ENCODE results near the gene UNC45B.

The UNC45B gene

DNA sequence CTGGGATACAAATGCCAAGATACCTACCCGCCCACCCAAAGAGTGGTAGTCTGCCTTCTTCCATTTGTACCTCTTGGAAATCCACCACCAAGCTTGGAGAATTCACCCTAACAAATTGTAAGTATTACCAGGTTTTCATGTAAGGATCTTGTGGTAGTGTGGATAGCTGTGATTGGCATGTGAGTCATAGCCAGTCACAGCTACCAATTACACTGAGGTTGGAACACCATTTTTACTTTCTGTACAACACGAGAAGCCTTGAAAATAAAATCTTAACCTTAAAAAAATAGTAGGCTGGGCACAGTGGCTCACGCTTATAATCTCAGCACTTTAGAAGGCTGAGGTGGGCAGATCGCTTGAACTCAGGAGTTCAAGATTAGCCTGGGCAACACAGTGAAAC is 65.1 kb downstream of the UNC45B start:
- Histone ChIP-seq H3K4me3 (ENCODE audit: low read depth in 1 of 2, low read length in 2 of 2) (no peak overlapping the region), H3K9ac (ENCODE audit: low read depth in 1 of 2, low read length in 2 of 2) (no peak overlapping the region), H3K27me3 (ENCODE audit: control insufficient read depth in 1 of 2, insufficient read depth in 2 of 2, low read length in 2 of 2) (peaks cover 0 to 4% of the 10 kb centered on the region in 2 donors), H3K36me3 (ENCODE audit: control insufficient read depth in 1 of 2, insufficient read depth in 2 of 2, low read length in 2 of 2) (no peaks in the 10 kb centered on the region), H3K9me3 (ENCODE audit: control insufficient read depth in 1 of 2, low read length in 2 of 2) (no peaks in the 10 kb centered on the region), H3K4me1 (ENCODE audit: control insufficient read depth in 1 of 2, insufficient read depth in 2 of 2, low read length in 2 of 2) (no peaks in the 10 kb centered on the region), H3K27ac (ENCODE audit: low read depth, low read length) (no peak overlapping the region)

DNA sequence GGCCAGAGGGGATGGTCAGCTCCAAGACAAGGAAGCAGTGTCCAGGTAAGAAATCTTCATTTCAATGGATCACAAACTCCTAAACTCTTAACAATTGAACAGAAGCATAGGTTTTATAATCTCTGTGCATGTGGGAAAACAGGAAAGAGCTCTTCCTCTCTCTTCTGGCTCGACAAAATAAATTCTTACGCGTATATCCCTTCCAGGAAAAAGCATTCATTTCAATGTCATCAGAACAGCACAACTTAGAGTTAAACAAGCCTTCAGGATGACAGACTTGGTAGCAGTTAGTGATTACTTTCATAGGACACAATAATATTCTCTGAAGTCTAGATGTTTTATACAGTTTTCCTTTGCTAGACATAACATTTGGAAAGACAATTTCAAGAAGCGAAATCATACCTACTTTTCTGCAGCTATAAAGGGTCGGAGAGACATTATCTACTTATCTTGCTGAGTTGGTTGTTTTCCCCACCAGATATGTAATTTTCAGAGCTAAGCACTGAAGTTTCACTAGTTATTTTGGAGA is 65.9 kb downstream of the UNC45B start:
- Histone ChIP-seq H3K27me3 (ENCODE audit: control insufficient read depth in 1 of 2, insufficient read depth in 2 of 2, low read length in 2 of 2) (peaks cover 0 to 4% of the 10 kb centered on the region in 2 donors), H3K27ac (ENCODE audit: low read depth, low read length) (no peak overlapping the region), H3K9me3 (ENCODE audit: control insufficient read depth in 1 of 2, low read length in 2 of 2) (no peaks in the 10 kb centered on the region), H3K36me3 (ENCODE audit: control insufficient read depth in 1 of 2, insufficient read depth in 2 of 2, low read length in 2 of 2) (no peaks in the 10 kb centered on the region), H3K4me1 (ENCODE audit: control insufficient read depth in 1 of 2, insufficient read depth in 2 of 2, low read length in 2 of 2) (no peaks in the 10 kb centered on the region), H3K4me3 (ENCODE audit: low read depth in 1 of 2, low read length in 2 of 2) (no peak overlapping the region), H3K9ac (ENCODE audit: low read depth in 1 of 2, low read length in 2 of 2) (no peak overlapping the region)

DNA sequence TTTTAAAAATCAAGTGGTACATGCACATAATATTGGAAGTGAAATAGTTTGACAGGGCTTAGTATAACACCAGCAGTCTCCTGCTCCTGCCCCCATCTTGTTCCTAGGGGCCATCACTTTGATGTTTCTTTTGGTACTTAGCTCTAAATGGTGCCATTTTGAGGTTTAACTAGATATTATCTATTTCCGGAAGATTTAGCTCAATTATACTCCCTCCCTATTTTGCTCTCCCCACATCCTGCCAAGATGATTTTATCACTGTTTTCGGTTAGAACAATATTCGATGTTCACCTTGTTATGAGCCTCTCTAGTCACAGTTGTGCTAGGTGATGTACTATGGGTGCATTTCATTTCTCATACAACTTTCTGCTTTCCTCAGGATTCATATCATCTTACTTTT is 66.6 kb downstream of the UNC45B start:
- H3K4me3 ChIP-seq (ENCODE audit: low read depth in 1 of 2, low read length in 2 of 2) = peak overlapping the region in 1 of 2 donors; percentile 23
- H3K9me3 ChIP-seq (ENCODE audit: control insufficient read depth in 1 of 2, low read length in 2 of 2) = no peaks in the 10 kb centered on the region
- no peak overlapping the region for H3K27ac ChIP-seq (ENCODE audit: low read depth, low read length)
- H3K9ac ChIP-seq (ENCODE audit: low read depth in 1 of 2, low read length in 2 of 2) = no peak overlapping the region
- H3K27me3 ChIP-seq (ENCODE audit: control insufficient read depth in 1 of 2, insufficient read depth in 2 of 2, low read length in 2 of 2) = peaks cover 0 to 4% of the 10 kb centered on the region in 2 donors
- H3K4me1 ChIP-seq (ENCODE audit: control insufficient read depth in 1 of 2, insufficient read depth in 2 of 2, low read length in 2 of 2) = no peaks in the 10 kb centered on the region
- no peaks in the 10 kb centered on the region for H3K36me3 ChIP-seq (ENCODE audit: control insufficient read depth in 1 of 2, insufficient read depth in 2 of 2, low read length in 2 of 2)

DNA sequence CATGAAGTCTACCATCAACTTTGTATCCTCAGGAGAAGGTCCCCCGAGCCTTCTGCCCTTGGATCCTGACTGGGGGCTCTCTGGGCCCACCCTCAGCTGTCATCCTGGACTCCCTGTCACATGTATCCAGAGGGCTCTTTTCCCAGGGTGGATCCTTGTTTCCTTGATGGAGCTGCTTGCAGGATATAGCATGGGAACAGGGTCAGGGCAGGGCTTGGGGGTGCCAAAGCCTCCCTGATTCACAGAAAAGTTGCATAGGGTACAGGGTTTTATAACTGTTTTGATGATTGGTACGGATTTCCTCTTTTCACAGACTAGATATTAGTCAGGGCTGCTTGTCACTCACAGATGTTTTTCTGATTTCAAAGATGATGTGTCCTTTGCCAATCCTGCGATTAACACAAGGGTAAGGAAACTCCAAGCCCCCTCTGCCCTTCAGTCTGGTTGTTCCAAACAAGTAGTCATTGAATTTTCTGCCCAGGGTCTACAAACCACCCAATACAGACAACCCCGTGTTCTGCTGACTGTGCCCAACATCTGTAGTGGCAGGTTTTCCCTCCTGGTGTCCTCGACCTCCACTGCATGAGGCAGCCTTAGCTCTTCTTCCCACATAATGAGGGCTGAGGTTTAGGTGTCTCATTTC is 67.1 kb downstream of the UNC45B start:
- Histone ChIP-seq H3K4me1 (ENCODE audit: control insufficient read depth in 1 of 2, insufficient read depth in 2 of 2, low read length in 2 of 2) (no peaks in the 10 kb centered on the region), H3K27me3 (ENCODE audit: control insufficient read depth in 1 of 2, insufficient read depth in 2 of 2, low read length in 2 of 2) (peaks cover 0 to 4% of the 10 kb centered on the region in 2 donors), H3K9me3 (ENCODE audit: control insufficient read depth in 1 of 2, low read length in 2 of 2) (no peaks in the 10 kb centered on the region), H3K27ac (ENCODE audit: low read depth, low read length) (peak overlapping the region; percentile 51), H3K36me3 (ENCODE audit: control insufficient read depth in 1 of 2, insufficient read depth in 2 of 2, low read length in 2 of 2) (no peaks in the 10 kb centered on the region), H3K9ac (ENCODE audit: low read depth in 1 of 2, low read length in 2 of 2) (no peak overlapping the region), H3K4me3 (ENCODE audit: low read depth in 1 of 2, low read length in 2 of 2) (peak overlapping the region in 1 of 2 donors; percentile 23)

DNA sequence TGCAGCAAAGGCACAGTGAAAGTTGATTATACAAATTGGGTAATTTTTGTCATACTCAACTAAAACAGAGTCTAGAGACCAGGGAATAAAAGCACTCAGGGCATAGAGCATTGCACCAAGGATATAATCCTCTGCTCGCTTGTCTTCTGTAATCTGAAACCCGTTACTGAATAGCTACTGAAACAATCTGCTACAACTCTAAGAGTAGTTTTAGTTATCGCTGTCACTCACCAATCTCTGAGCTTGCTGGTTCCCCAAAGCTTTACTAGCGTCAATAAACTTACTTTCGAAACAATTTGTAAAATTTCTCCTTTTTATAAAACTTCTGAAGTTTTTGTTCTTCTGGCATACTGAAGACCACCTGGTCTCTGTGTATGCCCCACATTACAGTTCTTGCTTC is 69.5 kb downstream of the UNC45B start:
- peaks cover 0 to 4% of the 10 kb centered on the region in 2 donors for H3K27me3 ChIP-seq (ENCODE audit: control insufficient read depth in 1 of 2, insufficient read depth in 2 of 2, low read length in 2 of 2)
- H3K9me3 ChIP-seq (ENCODE audit: control insufficient read depth in 1 of 2, low read length in 2 of 2) = no peaks in the 10 kb centered on the region
- H3K36me3 ChIP-seq (ENCODE audit: control insufficient read depth in 1 of 2, insufficient read depth in 2 of 2, low read length in 2 of 2) = no peaks in the 10 kb centered on the region
- H3K4me1 ChIP-seq (ENCODE audit: control insufficient read depth in 1 of 2, insufficient read depth in 2 of 2, low read length in 2 of 2) = no peaks in the 10 kb centered on the region
- H3K27ac ChIP-seq (ENCODE audit: low read depth, low read length) = no peak overlapping the region
- no peak overlapping the region for H3K4me3 ChIP-seq (ENCODE audit: low read depth in 1 of 2, low read length in 2 of 2)
- no peak overlapping the region for H3K9ac ChIP-seq (ENCODE audit: low read depth in 1 of 2, low read length in 2 of 2)

DNA sequence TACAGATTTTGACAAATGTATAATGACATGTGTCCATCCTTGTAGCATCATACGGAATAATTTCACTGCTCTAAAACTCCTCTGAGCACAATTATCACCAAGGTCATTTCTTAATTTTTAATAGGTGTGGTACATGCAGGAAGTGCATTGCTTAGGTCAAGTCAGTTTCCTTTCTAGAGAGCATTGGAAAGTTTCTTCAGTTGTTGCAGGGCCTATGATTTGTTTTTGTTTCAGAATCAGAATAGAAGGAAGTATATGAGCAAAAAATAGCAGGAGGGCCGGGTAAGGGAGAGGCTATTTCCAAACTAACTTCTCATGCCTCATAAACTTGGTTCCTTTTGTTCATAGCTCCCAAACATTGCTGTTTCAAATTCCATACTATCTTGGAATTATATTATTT is 71.3 kb downstream of the UNC45B start:
- Histone ChIP-seq H3K27ac (ENCODE audit: low read depth, low read length) (no peak overlapping the region), H3K4me1 (ENCODE audit: control insufficient read depth in 1 of 2, insufficient read depth in 2 of 2, low read length in 2 of 2) (no peaks in the 10 kb centered on the region), H3K9me3 (ENCODE audit: control insufficient read depth in 1 of 2, low read length in 2 of 2) (peaks cover 0 to 4% of the 10 kb centered on the region in 2 donors), H3K9ac (ENCODE audit: low read depth in 1 of 2, low read length in 2 of 2) (no peak overlapping the region), H3K27me3 (ENCODE audit: control insufficient read depth in 1 of 2, insufficient read depth in 2 of 2, low read length in 2 of 2) (peaks cover 0 to 1% of the 10 kb centered on the region in 2 donors), H3K36me3 (ENCODE audit: control insufficient read depth in 1 of 2, insufficient read depth in 2 of 2, low read length in 2 of 2) (no peaks in the 10 kb centered on the region), H3K4me3 (ENCODE audit: low read depth in 1 of 2, low read length in 2 of 2) (no peak overlapping the region)

DNA sequence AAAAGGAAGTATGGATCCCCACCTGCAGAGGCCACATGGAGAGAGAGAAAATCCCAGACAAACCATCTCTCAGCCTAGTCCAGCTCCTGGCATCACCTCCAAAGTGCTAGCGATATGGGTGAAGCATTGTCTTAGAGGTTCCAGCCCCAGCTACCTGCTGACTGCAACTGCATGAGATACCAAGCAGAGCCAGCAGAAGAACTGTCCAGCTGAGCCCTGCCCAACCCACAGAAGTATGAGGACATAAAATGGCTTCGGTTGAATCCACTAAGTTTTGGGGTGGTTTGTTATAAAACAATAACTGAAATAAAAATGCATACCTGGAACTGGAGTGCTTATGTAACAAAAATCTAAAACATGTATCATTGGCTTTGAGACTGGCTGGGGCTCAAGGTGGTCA is 74.8 kb downstream of the UNC45B start:
- Histone ChIP-seq H3K9me3 (ENCODE audit: control insufficient read depth in 1 of 2, low read length in 2 of 2) (peaks cover 0 to 4% of the 10 kb centered on the region in 2 donors), H3K4me1 (ENCODE audit: control insufficient read depth in 1 of 2, insufficient read depth in 2 of 2, low read length in 2 of 2) (no peaks in the 10 kb centered on the region), H3K4me3 (ENCODE audit: low read depth in 1 of 2, low read length in 2 of 2) (no peak overlapping the region), H3K27ac (ENCODE audit: low read depth, low read length) (no peak overlapping the region), H3K27me3 (ENCODE audit: control insufficient read depth in 1 of 2, insufficient read depth in 2 of 2, low read length in 2 of 2) (no peaks in the 10 kb centered on the region), H3K36me3 (ENCODE audit: control insufficient read depth in 1 of 2, insufficient read depth in 2 of 2, low read length in 2 of 2) (no peaks in the 10 kb centered on the region), H3K9ac (ENCODE audit: low read depth in 1 of 2, low read length in 2 of 2) (no peak overlapping the region)

- no peak overlapping the region for H3K27ac ChIP-seq (ENCODE audit: low read depth, low read length)
- no peak overlapping the region for H3K4me3 ChIP-seq (ENCODE audit: low read depth in 1 of 2, low read length in 2 of 2)
- H3K27me3 ChIP-seq (ENCODE audit: control insufficient read depth in 1 of 2, insufficient read depth in 2 of 2, low read length in 2 of 2) = no peaks in the 10 kb centered on the region
- H3K9me3 ChIP-seq (ENCODE audit: control insufficient read depth in 1 of 2, low read length in 2 of 2) = peaks cover 0 to 4% of the 10 kb centered on the region in 2 donors
- H3K4me1 ChIP-seq (ENCODE audit: control insufficient read depth in 1 of 2, insufficient read depth in 2 of 2, low read length in 2 of 2) = no peaks in the 10 kb centered on the region
- H3K9ac ChIP-seq (ENCODE audit: low read depth in 1 of 2, low read length in 2 of 2) = no peak overlapping the region
- H3K36me3 ChIP-seq (ENCODE audit: control insufficient read depth in 1 of 2, insufficient read depth in 2 of 2, low read length in 2 of 2) = no peaks in the 10 kb centered on the region
These were observed 76.8 kb downstream of the UNC45B start for GRCh38 chr17:35224436-35224835.

DNA sequence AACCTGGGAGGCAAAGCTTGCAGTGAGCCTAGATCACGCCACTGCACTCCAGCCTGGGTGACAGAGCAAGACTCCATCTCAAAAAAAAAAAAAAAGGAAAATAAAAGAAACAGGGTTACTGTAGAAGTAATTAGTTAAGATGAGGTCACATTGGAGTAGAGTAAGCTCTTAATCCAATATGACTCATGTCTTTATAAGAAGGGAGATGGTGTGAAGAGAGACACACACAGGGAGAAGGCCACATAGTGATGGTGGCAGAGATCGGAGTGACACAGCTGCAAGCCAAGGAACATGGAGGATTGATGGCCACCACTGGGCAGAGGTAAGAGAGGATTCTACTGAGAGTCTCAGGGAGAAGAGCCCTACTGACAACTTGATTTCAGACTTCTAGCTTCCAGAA is 79.9 kb downstream of the UNC45B start:
- Histone ChIP-seq H3K27ac (ENCODE audit: low read depth, low read length) (no peak overlapping the region), H3K4me1 (ENCODE audit: control insufficient read depth in 1 of 2, insufficient read depth in 2 of 2, low read length in 2 of 2) (no peaks in the 10 kb centered on the region), H3K27me3 (ENCODE audit: control insufficient read depth in 1 of 2, insufficient read depth in 2 of 2, low read length in 2 of 2) (no peaks in the 10 kb centered on the region), H3K9ac (ENCODE audit: low read depth in 1 of 2, low read length in 2 of 2) (no peak overlapping the region), H3K9me3 (ENCODE audit: control insufficient read depth in 1 of 2, low read length in 2 of 2) (peaks cover 0 to under 1% of the 10 kb centered on the region in 2 donors), H3K36me3 (ENCODE audit: control insufficient read depth in 1 of 2, insufficient read depth in 2 of 2, low read length in 2 of 2) (no peaks in the 10 kb centered on the region), H3K4me3 (ENCODE audit: low read depth in 1 of 2, low read length in 2 of 2) (no peak overlapping the region)

DNA sequence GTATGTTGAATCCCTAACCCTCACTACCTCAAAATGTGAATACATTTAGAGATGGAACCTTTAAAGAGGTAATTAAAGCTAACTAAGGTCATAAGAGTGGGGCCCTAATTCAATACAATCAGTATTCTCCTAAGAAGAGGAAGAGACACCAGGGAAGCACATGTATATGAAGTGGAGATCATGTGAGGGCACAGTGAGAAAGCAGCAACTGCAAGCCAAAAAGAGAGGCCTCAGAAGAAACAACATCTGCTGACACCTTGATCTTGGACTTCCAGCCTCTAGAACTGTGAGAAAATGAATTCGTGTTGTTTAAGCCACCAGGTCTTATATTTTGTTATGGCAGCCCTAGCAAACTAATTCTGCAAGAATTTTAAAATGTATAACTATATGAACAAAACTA is 82.0 kb downstream of the UNC45B start:
- H3K27me3 ChIP-seq (ENCODE audit: control insufficient read depth in 1 of 2, insufficient read depth in 2 of 2, low read length in 2 of 2) = no peaks in the 10 kb centered on the region
- H3K36me3 ChIP-seq (ENCODE audit: control insufficient read depth in 1 of 2, insufficient read depth in 2 of 2, low read length in 2 of 2) = no peaks in the 10 kb centered on the region
- no peaks in the 10 kb centered on the region for H3K9me3 ChIP-seq (ENCODE audit: control insufficient read depth in 1 of 2, low read length in 2 of 2)
- H3K4me1 ChIP-seq (ENCODE audit: control insufficient read depth in 1 of 2, insufficient read depth in 2 of 2, low read length in 2 of 2) = no peaks in the 10 kb centered on the region
- H3K27ac ChIP-seq (ENCODE audit: low read depth, low read length) = no peak overlapping the region
- no peak overlapping the region for H3K4me3 ChIP-seq (ENCODE audit: low read depth in 1 of 2, low read length in 2 of 2)
- no peak overlapping the region for H3K9ac ChIP-seq (ENCODE audit: low read depth in 1 of 2, low read length in 2 of 2)
